NCI-H2196 (cell line): ENCODE measurements around the gene MLKL.

Source experiments
- DNase-seq: peaks from one replicate; lab custom pipeline; 2025; ENCODE audit not compliant: unreplicated experiment; lab: John Stamatoyannopoulos, UW

The MLKL gene

DNA sequence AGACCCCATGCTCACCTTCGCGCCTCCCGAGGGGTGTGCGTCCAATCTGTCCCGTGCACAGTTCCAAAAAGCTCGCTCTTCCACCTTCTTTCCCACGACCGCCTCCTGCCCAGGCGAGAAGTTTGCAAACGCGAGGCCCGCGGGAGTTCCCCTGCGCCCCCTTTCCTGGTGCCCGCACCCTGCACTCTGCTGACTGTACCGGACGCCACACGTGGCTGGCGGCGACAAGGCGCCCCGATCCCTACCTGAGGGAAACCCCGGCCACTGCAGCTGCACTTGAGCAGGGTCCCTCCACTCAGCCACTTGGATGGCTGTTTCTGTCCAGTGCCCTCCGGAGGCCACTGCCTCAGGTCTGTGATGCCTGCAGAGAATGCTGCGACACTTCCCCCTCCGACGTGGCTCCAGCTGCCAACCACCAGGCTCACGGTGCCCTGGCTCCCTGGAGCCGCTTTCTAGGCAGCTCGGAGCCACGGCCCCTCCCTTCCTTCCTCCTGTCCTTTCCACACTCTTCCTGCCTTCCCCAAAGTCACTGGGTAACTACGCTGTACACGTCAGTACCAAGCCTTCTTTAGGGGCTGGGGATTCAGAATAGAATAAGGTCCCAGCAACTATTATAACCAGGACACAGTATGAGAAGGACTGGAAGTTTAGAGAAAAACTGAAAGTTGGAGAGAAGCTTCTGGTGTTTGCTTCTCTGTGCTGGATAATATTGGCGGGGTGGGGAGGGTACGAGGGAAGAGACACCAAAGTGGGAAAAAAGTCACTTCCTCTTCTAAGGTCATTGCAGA, at the start of gene MLKL:
MLKL (minus strand) TSS at position 425 of the 788 bp plus-strand sequence. CDS start 5,105 bp downstream, outside the sequence.
- DNase-seq: no peak

DNA sequence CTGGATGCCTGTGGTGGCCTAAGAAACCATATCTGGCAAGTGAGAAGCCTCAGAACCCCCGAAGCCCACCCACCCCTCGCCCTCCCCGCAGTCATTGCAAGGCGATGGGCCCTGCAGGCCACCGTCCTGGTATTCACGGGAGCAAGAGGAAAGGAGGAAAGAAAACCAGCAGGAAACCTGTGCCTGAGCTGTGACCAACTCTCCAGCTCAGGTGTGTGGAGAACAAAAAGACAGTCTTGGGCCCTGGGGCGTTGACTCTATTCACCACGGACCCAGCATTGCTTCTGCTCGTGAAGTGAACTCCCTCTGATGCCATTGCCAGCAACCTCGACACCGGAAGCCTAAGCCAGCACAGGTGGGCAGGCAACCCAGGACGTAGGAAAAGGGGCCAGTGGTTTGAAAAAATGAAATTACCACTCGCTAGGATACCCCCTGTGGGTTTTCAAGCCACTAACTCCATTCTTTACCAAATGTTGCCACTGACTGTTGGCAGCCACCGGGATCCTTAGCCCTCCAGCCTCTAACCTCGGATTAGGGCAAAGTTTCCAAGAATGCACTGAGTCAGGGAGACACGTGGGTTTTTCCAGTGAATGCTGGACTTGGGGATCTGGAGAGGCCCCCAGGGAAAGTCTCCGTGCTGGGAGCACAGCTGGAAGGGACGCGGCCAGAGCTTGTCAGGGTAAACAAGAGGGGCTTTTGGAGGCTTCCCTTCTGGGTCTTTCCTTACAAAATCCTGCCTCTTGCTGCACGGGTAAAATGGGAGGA, 48.8 kb upstream of the MLKL start:
- no peak for DNase-seq

DNA sequence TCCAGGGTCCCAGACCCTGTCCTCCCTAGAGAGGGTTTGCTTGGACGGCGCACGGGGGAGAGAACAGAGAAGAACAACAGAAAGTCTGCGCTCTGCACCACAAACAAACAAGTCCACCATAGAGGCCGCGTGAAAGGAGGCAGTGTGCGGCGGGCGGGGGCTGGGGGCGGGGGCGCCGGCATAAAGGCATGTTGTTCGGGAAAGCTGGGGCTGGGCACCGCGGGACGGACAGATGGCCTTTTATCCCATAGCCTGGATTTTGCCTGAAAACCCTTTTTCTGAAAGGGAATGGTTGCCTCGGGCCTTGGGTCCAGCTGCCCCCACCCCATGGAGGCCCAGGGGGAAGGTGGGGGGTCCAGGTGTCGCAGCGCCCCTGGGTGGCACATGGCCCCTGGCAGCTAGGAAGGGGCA, 48.0 kb upstream of the MLKL start:
- DNase-seq: no peak

DNA sequence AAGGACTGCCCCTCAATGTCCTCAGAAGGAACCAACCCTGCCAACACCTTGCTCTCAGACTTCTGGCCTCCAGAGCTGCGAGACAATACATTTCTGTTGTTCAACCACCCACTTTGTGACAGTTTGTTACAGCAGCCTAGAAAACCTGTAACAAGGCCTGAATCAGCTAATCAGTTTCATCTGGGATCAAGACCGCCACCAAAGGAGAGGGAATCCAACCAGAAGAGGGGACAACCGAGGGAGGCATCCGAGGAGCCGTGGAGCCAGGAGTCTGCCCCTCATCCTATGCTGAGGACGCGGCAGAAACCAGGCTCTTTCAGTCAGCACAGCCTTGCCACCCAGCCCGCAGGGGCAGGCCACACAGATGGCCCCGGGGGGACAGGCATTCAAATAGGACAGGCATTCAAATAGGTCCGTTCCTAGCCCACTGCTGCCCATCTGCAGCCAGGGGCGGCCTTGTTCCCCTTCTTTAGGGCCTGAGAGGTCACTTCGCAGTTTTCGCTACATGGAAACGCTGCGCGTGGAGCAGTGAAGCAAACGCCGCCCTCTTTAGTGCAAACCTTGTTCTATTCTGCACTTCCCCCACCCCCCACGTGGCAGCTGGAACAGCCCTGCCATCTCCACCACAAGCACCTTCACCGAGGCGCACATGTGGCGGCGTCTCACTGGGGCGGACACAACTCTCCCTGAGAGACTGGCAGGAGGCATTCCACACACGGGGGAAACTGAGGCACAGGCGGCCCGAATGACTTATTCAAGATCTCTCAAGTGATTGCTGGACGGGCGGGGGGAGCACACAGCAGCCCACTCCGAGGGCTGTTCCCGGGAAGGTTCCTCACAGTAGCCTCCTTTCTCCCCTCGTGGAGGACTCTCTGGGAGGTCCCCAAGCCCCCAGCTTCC, 47.3 kb upstream of the MLKL start:
- no peak for DNase-seq

DNA sequence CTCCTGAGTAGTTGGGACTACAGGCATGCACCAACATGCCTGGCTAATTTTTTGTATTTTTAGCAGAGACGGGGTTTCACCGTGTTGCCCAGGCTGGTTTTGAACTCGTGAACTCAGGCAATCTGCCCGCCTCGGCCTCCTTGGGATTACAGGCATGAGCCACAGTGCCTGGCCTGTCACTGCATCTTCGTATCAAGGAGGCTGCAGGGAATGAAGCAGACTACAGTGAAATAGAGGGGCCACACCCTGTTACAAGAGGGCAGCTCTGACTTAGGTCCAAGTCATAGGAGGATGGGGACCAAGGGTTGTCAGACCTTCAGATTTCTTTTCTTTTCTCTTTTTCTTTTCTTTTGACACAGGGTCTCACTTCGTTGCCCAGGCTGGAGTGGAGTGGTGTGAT, 45.3 kb upstream of the MLKL start:
- no peak for DNase-seq

DNA sequence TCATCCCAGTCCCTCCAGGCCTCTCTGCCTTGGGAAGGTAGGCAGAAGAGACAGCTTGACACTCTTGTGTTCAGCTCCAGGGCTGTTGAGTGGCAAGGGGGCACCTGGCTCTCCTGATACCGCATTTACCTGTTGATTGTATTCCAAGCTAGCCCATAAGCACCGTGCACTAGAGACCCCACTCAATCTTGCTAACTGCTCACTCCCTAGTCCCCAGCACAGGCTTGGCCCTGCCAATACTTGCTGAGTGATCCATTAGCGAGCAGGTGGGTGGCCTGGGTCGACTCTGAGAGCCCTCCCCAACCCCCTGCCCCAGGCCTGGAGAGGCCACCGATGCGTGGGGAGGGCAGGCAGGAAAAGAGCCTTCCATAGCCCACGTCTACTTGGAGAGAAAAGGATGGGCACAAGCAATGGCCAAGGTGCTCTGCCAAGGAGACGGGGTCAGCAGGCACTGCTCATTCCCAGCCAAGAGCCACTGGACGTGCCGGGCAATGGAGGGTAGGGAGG, 44.5 kb upstream of the MLKL start:
- DNase-seq: no peak

DNA sequence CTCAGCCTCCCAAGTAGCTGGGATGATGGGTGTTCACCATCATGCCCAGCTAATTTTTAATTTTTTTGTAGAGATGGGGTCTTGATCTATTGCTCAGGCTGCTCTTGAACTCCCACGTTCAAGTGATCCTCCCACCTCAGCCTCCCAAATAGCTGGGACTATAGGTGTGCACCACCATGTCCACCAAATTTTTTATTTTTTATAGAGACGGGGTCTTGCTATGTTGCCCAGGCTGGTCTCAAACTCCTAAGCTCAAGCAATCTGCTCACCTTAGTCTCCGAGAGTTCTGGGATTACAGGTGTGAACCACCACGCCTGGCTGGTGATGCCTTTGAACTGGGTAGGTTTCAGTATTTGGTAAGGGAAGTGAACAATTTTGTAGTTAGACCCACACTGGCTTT, 43.9 kb upstream of the MLKL start:
- DNase-seq: no peak

DNA sequence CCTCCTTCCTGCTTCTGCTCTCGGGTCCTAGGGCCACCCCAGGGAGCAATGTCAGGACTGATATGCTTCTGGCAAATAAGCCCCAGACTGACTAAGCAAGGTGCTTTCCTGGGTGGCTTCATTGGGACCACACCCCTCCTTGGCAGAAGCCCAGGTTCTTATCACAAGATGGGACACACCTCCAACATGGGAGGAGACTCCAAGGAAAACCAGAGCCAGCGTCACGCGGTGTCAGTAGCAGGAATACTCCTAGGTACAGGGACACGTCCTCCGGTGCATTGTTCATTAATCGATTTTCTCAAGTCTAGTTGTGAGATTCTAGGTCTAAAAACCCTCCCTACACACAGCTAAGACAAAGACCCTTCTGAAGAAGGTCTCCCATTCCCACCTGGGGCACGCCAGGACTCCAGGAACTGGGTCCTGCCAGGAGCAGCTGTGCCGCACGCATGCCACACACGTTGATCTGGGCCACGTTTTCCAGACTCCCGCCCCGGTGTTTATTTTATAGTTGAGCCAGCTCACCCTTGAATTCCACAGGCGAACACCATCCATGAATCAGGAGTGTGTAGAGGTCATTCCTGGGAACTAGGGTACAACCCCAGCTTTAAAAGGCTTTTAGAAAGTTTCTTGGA, 43.1 kb upstream of the MLKL start:
- peak; percentile 78 for DNase-seq

DNA sequence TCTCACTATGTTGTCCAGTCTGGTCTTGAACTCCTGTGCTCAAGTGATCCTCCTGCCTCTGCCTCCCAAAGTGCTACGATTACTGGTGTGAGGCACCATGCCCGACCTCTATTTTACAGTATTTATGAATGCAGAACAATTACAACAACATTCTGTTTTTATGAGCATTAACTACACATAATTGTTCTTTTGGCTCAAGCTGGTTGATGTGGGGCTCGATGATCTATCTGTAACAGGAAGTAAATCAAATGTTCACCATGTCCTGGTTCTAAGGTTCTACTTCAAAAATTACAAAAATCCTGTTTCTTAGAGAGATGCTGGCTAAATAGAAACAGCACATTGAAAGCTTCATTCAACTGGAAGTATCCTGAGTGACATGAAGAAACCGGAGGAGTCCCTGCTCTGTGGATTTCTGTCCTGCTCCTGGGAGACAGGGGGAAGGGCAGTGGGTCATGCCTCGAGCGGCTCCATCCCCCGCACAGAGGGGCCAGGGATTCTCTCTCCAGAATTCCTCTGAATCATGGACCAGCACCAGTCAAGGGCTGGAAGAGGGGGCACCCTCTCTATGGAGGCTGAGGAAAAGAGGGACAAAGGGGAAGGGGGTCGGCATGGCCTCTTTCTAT, 42.5 kb upstream of the MLKL start:
- DNase-seq: no peak

DNA sequence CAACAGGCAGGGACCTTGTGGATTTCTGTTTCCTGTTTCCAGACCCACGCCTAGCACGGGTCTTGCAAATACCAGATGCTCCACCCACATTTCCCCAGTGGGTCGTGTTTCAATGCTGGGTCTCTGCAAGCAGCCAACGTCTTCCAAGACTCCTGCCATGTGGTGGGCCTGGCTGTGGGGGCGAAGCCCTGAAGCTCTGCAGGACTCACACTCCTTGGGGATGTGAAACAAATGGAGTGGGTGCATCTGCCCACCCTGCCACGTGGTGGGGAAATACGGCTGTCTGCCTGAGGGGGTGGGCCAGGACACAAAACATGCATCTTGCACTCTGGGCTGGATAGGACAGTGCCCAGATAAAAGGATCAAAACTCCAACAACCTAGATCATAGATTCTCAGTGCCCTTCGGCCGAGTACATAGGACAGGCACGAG, 41.4 kb upstream of the MLKL start:
- DNase-seq: no peak

DNA sequence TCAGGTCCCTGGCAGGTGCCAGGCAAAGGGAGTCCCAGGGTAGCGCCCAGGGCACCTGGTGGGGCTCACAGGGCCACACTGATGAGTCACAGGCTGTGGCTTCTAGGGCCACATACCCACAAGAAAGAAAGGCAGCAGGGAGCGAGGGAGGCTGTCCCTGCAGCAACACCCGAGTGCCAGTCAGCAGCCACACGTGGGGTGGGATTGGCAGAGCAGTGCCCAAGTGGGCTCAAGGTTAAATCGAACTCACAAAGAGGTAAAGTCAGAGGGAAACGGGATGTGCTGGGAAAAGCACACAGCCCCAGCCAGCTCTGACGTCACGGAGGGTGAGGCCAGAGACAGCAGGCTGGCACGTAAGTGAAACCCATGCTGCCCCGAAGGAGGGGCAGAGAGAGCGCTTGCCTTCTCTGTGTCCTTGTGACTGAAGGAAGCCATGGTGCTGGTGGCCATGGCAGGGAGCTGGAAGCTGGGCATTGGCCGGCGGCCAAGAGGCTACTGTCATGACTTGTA, 40.2 kb upstream of the MLKL start:
- no peak for DNase-seq

DNA sequence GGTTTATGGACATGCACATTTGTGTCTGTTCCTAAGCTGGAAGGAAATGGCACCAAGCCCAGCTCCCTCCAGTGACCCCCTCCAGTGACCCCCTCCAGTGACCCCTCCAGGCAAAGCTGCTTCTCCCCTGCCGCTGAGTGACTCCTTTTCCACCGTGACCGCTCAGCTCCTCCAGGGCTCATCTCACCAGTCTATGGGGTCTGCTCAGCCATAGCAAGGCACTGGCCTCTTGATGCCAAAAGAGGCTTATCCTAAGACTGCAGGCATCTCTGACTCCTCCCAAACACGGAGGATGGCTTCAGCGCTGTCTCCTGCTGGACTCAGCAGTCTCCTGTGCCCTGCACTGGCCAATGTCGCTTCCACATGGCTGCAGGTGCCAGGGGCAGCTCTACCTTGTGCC, 38.6 kb upstream of the MLKL start:
- DNase-seq: no peak

DNA sequence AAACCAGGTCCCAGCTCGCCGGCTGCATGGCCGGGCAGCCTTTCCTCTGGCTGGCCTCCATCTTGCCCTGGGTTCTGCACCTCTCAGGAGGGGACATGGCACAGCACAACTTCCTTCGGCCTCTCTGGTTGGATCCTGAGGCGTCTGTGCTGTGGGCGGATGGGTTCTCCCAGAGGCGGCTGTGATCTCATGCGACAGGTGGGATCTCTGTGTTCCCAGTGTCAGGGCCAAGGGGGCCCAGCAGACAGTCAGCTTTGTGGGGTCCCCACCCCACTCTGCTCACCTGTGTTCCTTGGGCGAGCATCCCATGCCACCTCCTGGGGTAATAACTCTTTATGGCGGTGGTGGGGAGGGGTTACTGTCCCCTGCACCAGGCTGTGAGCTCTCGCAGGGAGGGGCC, 38.2 kb upstream of the MLKL start:
- no peak for DNase-seq

DNA sequence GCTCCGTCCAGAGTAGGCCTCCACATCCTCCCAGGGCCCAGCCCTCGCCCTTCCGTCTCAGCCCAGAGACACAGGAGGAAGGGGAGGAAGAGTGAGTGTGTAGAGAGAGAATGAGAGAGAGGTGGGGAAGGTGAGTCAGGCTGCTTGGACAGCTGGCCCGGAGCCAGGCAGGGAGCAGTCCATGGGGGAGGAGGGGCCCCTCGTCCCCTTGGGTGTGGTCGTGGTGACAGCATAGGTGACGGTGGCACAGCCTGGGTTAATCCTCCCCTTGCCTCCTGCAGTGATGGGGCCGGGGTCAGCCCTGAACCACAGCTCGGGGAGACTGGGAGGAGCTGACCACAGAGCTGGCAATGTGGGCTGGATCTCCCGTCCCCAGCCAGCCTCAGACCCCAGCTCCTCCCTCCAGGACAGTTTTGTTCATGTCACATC, 37.5 kb upstream of the MLKL start:
- DNase-seq: no peak

DNA sequence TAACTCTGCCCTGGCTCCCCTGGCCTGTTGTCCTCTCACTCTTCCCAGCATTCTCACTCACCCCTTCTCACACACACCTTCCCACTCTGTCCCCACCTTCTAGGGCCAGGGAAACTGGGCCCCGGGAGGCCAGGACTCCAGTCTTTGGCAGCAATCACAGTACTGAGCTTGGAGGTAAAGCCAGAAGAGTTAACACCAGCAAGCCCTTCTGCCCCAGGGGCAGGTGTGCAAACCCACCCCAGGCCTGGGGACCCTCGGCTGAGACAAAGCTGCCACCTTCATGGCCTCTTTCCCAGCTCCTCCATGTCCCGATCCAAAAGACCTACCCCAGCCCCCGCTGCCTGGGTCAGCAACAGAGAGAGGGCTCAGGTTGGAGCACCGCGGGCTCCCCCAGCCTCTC, 36.9 kb upstream of the MLKL start:
- DNase-seq: no peak

DNA sequence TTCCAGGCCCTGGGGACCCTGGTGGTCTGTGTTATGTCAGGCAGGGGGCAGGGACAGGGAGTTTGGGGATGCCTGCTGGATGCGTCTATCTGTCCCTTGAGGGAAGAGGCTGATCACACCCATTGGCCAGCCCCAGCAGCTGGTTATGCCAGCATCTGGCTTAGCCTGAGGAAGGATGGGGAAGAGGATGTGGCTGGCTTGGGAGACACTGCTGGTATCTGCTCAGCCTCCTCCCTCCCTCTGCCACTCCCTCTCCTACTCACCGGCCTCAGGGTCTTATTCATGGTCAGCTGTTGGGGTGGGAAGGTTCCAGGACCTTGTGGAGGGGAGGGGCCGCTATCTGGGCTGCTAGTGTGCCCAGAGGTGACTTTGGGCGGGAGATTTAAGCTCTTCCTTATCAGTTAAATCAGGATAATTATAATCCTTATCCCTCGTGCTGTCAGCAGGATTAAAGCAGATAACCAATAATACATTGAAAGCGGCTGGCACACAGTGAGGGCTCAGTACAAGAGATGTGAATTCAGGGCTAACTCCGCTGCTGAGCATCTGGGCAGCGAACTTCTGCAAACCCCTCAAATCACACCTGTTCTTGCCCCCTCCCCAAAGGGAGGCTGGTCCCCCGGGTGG, 36.0 kb upstream of the MLKL start:
- no peak for DNase-seq

DNA sequence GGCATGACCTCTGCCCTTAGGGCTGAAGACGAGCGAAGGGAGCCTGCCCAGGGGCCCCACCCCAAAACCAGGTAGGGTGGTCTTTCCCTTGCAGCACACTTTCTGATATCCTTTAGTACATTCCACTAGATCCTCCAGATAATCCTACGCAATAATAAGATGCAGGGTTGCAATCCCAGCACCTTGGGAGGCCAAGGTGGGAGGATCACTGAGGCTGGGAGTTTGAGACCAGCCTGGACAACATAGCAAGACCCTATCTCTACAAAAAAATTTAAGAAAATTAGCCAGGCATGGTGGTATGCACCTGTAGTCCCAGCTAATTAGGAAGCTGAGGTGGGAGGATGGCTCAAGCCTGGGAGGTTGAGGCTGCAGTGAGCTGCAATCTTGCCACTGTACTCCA, 34.9 kb upstream of the MLKL start:
- DNase-seq: no peak

DNA sequence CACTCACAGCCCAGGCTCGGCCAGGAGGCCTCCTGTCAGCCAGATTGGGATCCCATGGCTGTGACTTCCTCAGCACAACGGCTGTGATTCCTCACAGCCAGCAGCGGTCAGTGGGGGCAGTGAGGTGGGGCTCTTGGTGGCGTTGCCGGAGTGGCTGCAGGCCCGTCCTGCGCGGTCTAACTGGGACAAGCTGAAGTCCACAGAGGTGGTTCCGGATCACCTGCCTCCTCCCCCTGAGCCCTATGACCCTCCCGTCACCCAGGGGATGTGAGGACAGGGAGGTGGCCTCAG, 34.4 kb upstream of the MLKL start:
- DNase-seq: no peak

DNA sequence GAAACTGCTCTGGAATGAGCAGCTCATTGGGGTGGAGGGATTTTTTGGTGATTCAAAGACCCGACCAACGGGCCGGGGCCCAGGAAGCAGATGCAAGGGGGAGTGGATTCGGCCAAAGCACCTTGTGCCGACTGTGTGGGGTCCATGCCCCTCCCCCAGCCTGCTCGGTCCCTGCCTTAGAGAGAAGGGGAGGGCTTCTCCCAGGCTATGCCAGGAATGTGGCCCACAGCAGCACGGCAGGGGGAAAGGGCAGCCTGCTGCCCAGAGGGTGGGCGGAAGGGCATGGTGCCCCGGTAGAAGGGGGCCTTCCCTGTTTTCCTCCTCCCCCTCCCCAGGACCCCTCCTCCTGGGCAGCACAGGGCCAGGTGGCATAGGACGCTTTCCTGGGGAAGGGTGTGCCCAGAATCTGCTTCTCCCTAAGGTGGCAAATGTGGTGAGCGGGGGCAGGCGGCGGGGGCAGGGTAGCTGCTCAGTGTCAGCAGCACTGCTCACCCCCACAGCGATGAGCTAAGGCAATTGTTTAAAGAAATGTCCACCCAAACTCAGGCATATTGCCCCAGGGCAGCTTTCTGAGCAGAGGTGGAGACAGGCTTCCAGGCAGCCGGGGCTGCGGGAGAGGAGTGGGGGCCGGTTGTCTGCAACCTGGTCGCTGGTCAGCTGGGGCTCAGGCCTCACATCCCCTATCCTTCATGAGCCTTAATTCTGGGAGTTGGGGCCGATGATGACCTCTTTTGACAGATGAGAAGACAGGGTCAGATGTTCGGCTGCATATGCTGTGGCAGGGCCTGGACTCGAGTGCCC, 33.9 kb upstream of the MLKL start:
- DNase-seq: no peak
